Nephron (organoid): ENCODE results near the gene AKT1.
A peak's percentile ranks its signal among the peaks of the same experiment; 100 is the strongest.

Source experiments
- H3K27ac Mint-ChIP-seq, 3 experiments: 2 replicates each; pipeline ENCODE4 v1.8.0; 2020; ENCODE audit warnings: mixed read lengths in 3 of 3, mild to moderate bottlenecking in 2 of 3, moderate library complexity in 1 of 3
- H3K27me3 Mint-ChIP-seq: 2 replicates; pipeline ENCODE4 v1.8.0; 2021; ENCODE audit warnings: low read depth, mild to moderate bottlenecking, moderate library complexity, mixed read lengths
- H3K36me3 Mint-ChIP-seq: 2 replicates; pipeline ENCODE4 v1.8.0; 2020; ENCODE audit warnings: low read depth, mixed read lengths
- H3K4me1 Mint-ChIP-seq: 2 replicates; pipeline ENCODE4 v1.8.0; 2020; ENCODE audit warnings: mixed read lengths
- H3K4me3 Mint-ChIP-seq, 3 experiments: 2 replicates each; pipeline ENCODE4 v1.8.0; 2020; ENCODE audit warnings: mild to moderate bottlenecking in 3 of 3, mixed read lengths in 3 of 3, moderate library complexity in 2 of 3
- H3K9me3 Mint-ChIP-seq: 2 replicates; pipeline ENCODE4 v1.8.0; 2020; ENCODE audit warnings: mixed read lengths
- CTCF ChIP-seq, 3 experiments: fragments of 200-600 bp; sonication (generic); IDR thresholded peaks; one replicate each; pipeline ENCODE4 v1.5.0; 2021; ENCODE audit warnings: antibody characterized with exemption in 3 of 3; ENCODE audit not compliant: unreplicated experiment in 3 of 3

The AKT1 gene

GRCh38 chr14:104770072-104770579 is 25.4 kb downstream of the AKT1 start:
- Mint-ChIP-seq H3K36me3 (peaks cover 55% of the 10 kb centered on the region), H3K9me3 (peaks cover 6% of the 10 kb centered on the region), H3K4me3 (no peak overlapping the region), H3K27me3 (no peaks in the 10 kb centered on the region), H3K4me1 (peaks cover 8% of the 10 kb centered on the region), H3K27ac (peak overlapping the region in 2 of 3 experiments; percentile 39 to 53)
- no peak for TF ChIP-seq CTCF (IDR thresholded peaks at IDR 0.05; ENCODE audit: unreplicated experiment in 3 of 3)

- H3K4me3 Mint-ChIP-seq, result no peak overlapping the region
- peaks cover 8% of the 10 kb centered on the region for H3K4me1 Mint-ChIP-seq
- peak overlapping the region in 2 of 3 experiments; percentile 39 to 60 for H3K27ac Mint-ChIP-seq
- peaks cover 56% of the 10 kb centered on the region for H3K36me3 Mint-ChIP-seq
- H3K27me3 Mint-ChIP-seq, result no peaks in the 10 kb centered on the region
- TF ChIP-seq CTCF (IDR thresholded peaks at IDR 0.05; ENCODE audit: unreplicated experiment in 3 of 3), result no peak
- peaks cover 6% of the 10 kb centered on the region for H3K9me3 Mint-ChIP-seq
Observed at GRCh38 chr14:104769324-104770071, 26.1 kb downstream of the AKT1 start.

GRCh38 chr14:104768437-104769323 is 26.9 kb downstream of the AKT1 start:
- H3K4me1 Mint-ChIP-seq, result peaks cover 8% of the 10 kb centered on the region
- no peak overlapping the region for H3K4me3 Mint-ChIP-seq
- H3K9me3 Mint-ChIP-seq, result peaks cover 6% of the 10 kb centered on the region
- H3K36me3 Mint-ChIP-seq, result peaks cover 56% of the 10 kb centered on the region
- no peaks in the 10 kb centered on the region for H3K27me3 Mint-ChIP-seq
- peak; percentile 87 to 94 (median 90) for TF ChIP-seq CTCF (IDR thresholded peaks at IDR 0.05; ENCODE audit: unreplicated experiment in 3 of 3)
- H3K27ac Mint-ChIP-seq, result peak overlapping the region in 1 of 3 experiments; percentile 60

- no peak overlapping the region for H3K4me3 Mint-ChIP-seq
- TF ChIP-seq CTCF (IDR thresholded peaks at IDR 0.05; ENCODE audit: unreplicated experiment in 3 of 3), result no peak
- peaks cover 6% of the 10 kb centered on the region for H3K9me3 Mint-ChIP-seq
- H3K27me3 Mint-ChIP-seq, result no peaks in the 10 kb centered on the region
- peaks cover 8% of the 10 kb centered on the region for H3K4me1 Mint-ChIP-seq
- H3K36me3 Mint-ChIP-seq, result peaks cover 57% of the 10 kb centered on the region
- peak overlapping the region in 1 of 3 experiments; percentile 25 for H3K27ac Mint-ChIP-seq
Observed at GRCh38 chr14:104767634-104767918, 28.0 kb downstream of the AKT1 start.

- no peak for TF ChIP-seq CTCF (IDR thresholded peaks at IDR 0.05; ENCODE audit: unreplicated experiment in 3 of 3)
- Mint-ChIP-seq H3K4me3 (no peak overlapping the region), H3K4me1 (peaks cover 8% of the 10 kb centered on the region), H3K27me3 (no peaks in the 10 kb centered on the region), H3K36me3 (peaks cover 57% of the 10 kb centered on the region), H3K27ac (no peak overlapping the region), H3K9me3 (peaks cover 10% of the 10 kb centered on the region)
Observed at GRCh38 chr14:104766863-104767633, 28.5 kb downstream of the AKT1 start.
